ENCODE measurements around the gene LPAR4.
"Not testable (repeated sequence)": the region's sequence is repeated elsewhere in the genome, so short reads cannot be mapped to it uniquely, and the experiment has no call there.

Gene LPAR4

DNA sequence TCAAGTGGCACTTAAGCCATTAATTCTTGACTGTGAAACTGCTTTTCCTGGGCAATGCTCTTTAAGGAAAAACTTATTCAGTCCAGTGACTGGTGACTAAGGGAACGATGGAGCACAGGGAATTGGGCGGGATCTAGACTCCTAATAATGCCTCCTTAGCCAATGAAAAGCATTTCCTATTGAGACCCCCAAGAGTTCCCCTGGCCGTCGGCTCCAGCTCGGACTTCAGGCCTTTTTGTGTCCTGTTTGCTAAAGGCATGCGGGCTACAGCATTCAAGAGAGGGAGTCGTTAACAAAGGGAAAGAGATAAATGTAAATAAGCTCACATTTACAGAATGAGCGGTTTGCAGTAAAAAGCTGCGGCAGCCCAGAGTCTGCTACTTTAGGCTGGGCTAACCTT is at the start of gene LPAR4:
Gene LPAR4, plus strand, starts transcription at position 232 of the 400 bp plus-strand sequence. CDS start 7,150 bp downstream, outside the sequence.
- DNase-seq, result no peak

DNA sequence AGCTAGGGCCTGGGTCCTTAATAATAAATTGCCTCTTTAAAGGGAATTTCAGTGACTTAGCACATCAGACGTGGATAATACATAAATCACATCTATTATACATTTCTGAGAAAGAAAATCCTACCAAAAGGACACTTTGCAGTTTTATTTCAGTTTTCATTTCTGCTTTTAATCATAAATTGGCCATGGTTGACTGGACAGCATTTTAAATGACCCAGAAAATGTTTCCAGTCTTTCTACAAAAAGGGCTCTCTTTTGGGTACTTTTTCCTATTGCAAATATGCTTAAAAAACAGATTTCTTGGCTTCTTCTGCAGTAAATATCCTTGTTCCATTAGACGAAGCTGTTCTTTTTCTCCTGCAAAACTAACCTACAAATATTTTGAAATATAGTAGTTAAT is 41.4 kb upstream of the LPAR4 start:
- no peak for DNase-seq

DNA sequence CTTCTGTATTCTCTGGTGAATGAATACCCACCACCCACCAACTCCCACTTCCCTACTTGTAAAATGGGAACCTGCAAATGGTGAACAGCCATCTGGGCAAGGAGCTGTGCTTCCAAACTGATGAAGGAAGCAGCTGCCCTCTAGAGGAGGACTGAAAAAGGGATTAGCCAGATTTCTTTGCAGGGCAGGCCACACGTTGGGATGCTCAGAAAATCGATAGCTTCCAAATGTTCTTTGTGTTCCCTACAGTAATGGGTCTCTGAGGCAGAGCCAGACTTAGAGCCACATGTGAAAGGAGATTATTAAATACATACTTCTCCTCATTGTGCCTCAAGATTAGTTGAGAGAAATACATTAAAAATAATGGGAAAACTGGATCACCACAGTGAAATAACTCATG is 39.3 kb upstream of the LPAR4 start:
- no peak for DNase-seq

- DNase-seq, result no peak
These were observed 38.7 kb upstream of the LPAR4 start for GRCh38 chrX:78708816-78709215.

DNA sequence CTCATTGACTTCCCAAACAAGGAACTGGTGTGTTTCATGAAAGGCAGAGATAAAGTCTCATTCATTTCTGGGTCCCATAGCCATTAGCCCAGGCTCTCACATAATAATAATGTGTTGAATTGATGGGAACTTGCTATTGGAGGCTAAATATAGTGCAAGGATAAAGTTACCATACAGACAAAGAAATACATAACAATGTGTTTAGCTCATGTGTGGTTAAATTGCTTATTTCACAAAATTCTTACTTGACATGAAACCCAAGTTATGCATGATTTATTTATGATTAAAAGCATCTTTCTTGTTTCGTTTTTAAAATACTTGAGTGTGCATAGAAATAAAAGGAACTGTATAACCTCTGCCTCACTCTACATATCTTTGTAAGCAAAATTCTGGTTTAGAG is 37.3 kb upstream of the LPAR4 start:
- no peak for DNase-seq

GRCh38 chrX:78712336-78712735 is 35.2 kb upstream of the LPAR4 start:
- DNase-seq, result no peak

DNA sequence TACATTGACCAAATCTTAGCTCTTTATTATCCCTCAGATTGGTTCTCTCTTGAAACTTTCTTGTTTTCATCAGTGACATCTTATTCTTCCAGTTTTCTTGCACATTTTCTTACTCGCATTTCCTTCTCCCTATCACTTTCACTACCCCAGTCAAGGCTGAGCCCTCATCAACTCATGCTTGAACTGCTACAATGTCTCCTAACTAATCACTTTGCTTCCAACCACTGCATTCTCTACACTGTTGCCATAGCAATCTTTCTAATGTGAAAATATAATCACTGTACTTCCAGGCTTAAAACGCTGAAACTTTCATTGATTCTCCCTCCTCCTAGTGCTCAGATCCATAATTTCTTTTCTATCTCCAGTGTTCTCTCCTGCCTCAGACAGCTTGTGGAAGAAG is 22.2 kb upstream of the LPAR4 start:
- no peak for DNase-seq

- DNase-seq, result no peak
These were observed 1.0 kb upstream of the LPAR4 start for GRCh38 chrX:78746496-78746895.

- no peak for DNase-seq
These were observed 451 bp downstream of the LPAR4 start for GRCh38 chrX:78747971-78748370.

- DNase-seq, result no peak
These were observed 1.3 kb downstream of the LPAR4 start for GRCh38 chrX:78748846-78749245.

- no peak for DNase-seq
These were observed 6.1 kb downstream of the LPAR4 start for GRCh38 chrX:78753571-78753970.

GRCh38 chrX:78754917-78755316 is 7.4 kb downstream of the LPAR4 start:
- DNase-seq, result no peak

- DNase-seq, result no peak
These were observed 11.6 kb downstream of the LPAR4 start for GRCh38 chrX:78759081-78759480.

DNA sequence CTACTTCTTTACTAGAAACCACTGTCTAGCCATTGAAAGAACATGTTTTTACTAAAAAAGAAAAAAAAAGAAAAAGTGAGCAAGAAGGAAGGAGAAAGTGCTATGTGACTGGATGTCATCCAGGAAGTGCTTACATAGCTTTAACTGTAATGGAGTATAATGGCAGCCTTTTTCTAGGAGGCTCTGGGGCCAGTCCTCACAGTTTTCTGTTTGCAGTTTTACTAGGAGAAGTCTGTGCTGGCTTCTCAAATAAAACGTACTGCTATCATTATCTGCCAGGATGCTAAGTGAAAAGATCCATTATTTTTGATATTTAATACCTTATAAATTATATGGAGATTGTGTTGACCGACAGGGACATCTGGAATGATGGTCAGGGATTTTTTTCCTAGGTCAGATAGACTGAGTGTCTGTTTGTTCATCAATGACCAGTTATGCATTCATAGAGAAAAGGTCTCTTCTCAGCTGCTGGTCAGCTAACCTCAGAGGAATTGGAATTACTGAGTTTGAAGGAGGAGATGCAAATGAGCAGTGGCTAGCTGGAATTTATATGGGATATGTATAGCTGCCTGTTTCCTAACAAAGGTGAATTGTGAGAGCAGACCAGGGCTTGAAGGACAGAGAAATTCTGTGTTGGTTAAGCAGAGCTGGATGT is 21.7 kb downstream of the LPAR4 start:
- DNase-seq, result no peak

GRCh38 chrX:78769946-78770345 is 22.4 kb downstream of the LPAR4 start:
- no peak for DNase-seq

DNA sequence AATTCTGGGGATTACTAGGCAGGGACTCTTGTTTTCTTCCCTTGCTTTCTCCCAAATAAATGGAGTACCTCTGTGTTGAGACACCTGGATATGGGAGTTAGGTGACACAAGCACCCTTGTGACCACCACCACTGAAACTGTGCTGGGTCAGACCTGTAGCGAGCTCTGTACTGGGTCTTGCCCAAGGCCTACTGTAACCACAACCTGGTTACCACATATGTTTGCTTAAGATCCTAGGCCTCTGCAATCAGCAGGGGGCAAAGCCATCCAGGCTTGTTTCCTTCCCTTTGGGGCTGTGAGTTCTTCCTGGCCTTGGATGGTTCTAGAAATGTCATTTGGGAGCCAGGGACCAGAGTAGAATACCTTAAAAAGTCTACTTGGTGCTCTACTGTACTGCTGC is 49.4 kb downstream of the LPAR4 start:
- no peak for DNase-seq

DNA sequence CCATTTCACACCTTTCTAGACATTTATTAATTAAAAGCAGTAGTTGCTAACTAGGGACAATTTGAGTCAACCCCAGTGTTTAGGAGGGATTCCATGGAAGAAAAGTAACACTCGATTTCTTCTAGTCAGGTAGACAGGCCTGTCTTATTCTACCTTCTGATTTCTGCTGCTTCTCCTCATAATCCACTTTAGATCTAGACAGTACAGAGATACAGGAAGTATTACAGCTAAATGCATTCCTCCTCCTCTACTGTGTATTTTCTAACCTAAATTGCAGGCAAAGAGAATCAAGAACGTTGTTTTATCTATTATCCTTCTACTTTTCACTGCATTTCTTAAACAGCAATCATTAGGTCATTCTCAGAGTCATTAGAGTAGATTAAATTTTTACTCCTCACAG is 52.6 kb downstream of the LPAR4 start:
- DNase-seq, result no peak

DNA sequence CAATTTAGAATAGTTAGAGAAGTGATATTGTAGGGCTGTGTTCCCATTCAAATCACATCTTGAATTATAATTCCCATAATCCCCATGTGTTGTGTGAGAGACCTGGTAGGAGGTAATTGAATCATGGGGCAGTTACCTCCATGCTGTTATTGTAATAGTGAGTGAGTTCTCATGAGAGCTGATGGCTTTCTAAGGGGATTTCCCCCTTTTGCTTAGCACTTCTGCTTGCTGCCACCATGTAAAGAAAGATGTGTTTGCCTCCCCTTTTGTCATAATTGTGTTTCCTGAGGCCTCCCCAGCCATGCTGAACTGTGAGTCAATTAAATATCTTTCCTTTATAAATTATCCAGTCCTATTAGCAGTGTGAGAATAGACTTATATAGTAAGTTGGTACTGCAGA is 53.2 kb downstream of the LPAR4 start:
- no peak for DNase-seq

DNA sequence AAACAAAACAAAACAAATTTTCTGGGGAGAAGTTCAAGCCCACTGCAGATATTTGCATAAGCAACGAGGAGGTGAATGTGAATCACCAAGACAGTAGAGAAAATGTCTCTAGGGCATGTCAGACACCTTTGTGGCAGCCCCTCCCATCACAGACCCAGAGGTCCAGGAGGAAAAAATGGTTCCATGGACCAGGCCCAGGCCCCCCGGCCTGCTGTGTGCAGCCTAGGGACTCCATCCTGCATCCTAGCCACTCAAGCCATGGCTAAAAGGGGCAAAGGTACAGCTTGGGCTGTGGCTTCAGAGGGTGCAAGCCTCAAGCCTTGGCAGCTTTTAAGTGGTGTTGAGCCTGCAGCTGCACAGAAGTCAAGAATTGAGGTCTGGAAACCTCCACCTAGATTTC is 54.0 kb downstream of the LPAR4 start:
- DNase-seq, result no peak

DNA sequence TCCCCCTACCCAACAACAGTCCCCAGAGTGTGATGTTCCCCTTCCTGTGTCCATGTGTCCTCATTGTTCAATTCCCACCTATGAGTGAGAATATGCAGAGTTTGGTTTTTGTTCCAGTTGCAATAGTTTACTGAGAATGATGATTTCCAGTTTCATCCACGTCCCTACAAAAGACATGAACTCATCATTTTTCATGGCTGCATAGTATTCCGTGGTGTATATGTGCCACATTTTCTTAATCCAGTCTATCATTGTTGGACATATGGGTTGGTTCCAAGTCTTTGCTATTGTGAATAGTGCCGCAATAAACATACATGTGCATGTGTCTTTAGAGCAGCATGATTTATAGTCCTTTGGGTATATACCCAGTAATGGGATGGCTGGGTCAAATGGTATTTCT is 55.0 kb downstream of the LPAR4 start:
- not testable (repeated sequence) for DNase-seq
